Neural progenitor cell (in vitro differentiated cells): ENCODE measurements around the gene MATR3. TPM values are rescaled to one million over a fixed set of nuclear protein-coding genes. Genes with fewer than 3 reads are reported as not detected.

Source experiments
- DNase-seq: peaks from one replicate; pipeline ENCODE4 v3.0.0-alpha.2; 2016; ENCODE audit warnings: low spot score
- H2AFZ ChIP-seq: fragments of 200-600 bp; sonication (generic); replicated peaks from 2 replicates; pipeline ENCODE4 v1.6.1; 2016; ENCODE audit warnings: antibody characterized with exemption
- H3F3A ChIP-seq: fragments of 200-600 bp; sonication (generic); 2 replicates; pipeline ENCODE4 v1.6.1; 2016; ENCODE audit warnings: antibody characterized with exemption, low read depth
- H3K27ac ChIP-seq: fragments of 200-600 bp; sonication (generic); 2 replicates; pipeline ENCODE4 v1.5.1; 2016; ENCODE audit warnings: mild to moderate bottlenecking
- H3K27me3 ChIP-seq: fragments of 200-600 bp; sonication (generic); 2 replicates; pipeline ENCODE4 v1.6.1; 2016; ENCODE audit warnings: mild to moderate bottlenecking, moderate library complexity
- H3K36me3 ChIP-seq: fragments of 200-600 bp; sonication (generic); 2 replicates; pipeline ENCODE4 v1.5.1; 2016
- H3K4me1 ChIP-seq: fragments of 200-600 bp; sonication (generic); 2 replicates; pipeline ENCODE4 v1.6.1; 2016; ENCODE audit warnings: mixed run types
- H3K4me2 ChIP-seq: fragments of 200-600 bp; sonication (generic); 2 replicates; pipeline ENCODE4 v1.6.1; 2016
- H3K4me3 ChIP-seq: fragments of 200-600 bp; sonication (generic); 2 replicates; pipeline ENCODE4 v1.5.1; 2016
- H3K79me2 ChIP-seq: fragments of 200-600 bp; sonication (generic); 2 replicates; pipeline ENCODE4 v1.6.1; 2016; ENCODE audit warnings: low read depth
- H3K9ac ChIP-seq: fragments of 200-600 bp; sonication (generic); 2 replicates; pipeline ENCODE4 v1.6.1; 2016
- H3K9me3 ChIP-seq: fragments of 200-600 bp; sonication (generic); 2 replicates; pipeline ENCODE4 v1.5.1; 2016; ENCODE audit warnings: low read depth
- H4K20me1 ChIP-seq: fragments of 200-600 bp; sonication (generic); 2 replicates; pipeline ENCODE4 v1.6.1; 2016; ENCODE audit warnings: low read depth
- H3K27ac Mint-ChIP-seq: 3 replicates; pipeline ENCODE4 v1.8.0; 2021; ENCODE audit warnings: mixed read lengths
- H3K27me3 Mint-ChIP-seq: 2 replicates; pipeline ENCODE4 v1.8.0; 2022; ENCODE audit warnings: low read depth, mild to moderate bottlenecking, inconsistent platforms, moderate library complexity, mixed read lengths; ENCODE audit not compliant: insufficient read depth
- H3K36me3 Mint-ChIP-seq: 3 replicates; pipeline ENCODE4 v1.8.0; 2021; ENCODE audit warnings: mixed read lengths
- H3K4me1 Mint-ChIP-seq: 3 replicates; pipeline ENCODE4 v1.8.0; 2021; ENCODE audit warnings: mixed read lengths
- H3K4me3 Mint-ChIP-seq: 3 replicates; pipeline ENCODE4 v1.8.0; 2021; ENCODE audit warnings: mild to moderate bottlenecking, moderate library complexity, mixed read lengths
- H3K9me3 Mint-ChIP-seq: 3 replicates; pipeline ENCODE4 v1.8.0; 2020; ENCODE audit warnings: mixed read lengths
- EZH2 ChIP-seq: fragments of 200-600 bp; sonication (generic); IDR thresholded peaks from 2 replicates; pipeline ENCODE4 v1.6.1; 2017; ENCODE audit warnings: antibody characterized with exemption, mild to moderate bottlenecking, moderate library complexity
- EZH2phosphoT487 ChIP-seq: fragments of 200-600 bp; sonication (generic); IDR thresholded peaks from 2 replicates; pipeline ENCODE4 v1.6.1; 2017; ENCODE audit warnings: antibody characterized with exemption
- total RNA-seq: library from RNA; depleted of rRNA; stranded (reverse); fragments of >200 nt; gene quantifications from 2 replicates; pipeline ENCODE4 v1.2.3, GENCODE V29; 2015; ENCODE audit warnings: low replicate concordance
- TF ChIP-seq, protein P1 (sequence below): fragments of 200-600 bp; sonication (generic); IDR thresholded peaks from 2 replicates; pipeline ENCODE4 v1.5.1; 2017; ENCODE audit warnings: antibody characterized with exemption, mild to moderate bottlenecking

Gene MATR3
- total RNA-seq, 1 donor from 2014 or later: 1,185 TPM

DNA sequence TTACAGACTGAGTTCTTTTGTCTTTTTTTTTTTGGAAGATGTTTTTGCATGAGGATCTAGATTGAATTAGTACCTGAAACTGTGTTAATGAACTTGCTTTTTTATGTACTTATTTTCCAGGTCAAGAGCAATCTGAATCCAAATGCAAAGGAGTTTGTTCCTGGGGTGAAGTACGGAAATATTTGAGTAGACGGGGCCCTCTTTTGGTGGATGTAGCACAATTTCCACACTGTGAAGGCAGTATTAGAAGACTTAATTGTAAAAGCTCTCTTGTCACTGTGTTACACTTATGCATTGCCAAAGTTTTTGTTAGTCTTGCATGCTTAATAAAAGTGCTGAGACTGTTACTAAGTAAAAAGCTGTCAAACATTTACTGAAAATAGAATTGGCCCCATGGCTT lies 75.1 kb downstream of the MATR3 start:
- Histone ChIP-seq H3K27ac (no peak overlapping the region), H3K4me2 (no peak overlapping the region), H3K79me2 (peaks cover 19% of the 10 kb centered on the region), H3K36me3 (peaks cover 27% of the 10 kb centered on the region), H3F3A (peaks cover 16% of the 10 kb centered on the region), H4K20me1 (peaks cover 33% of the 10 kb centered on the region), H3K4me3 (no peak overlapping the region), H3K4me1 (no peaks in the 10 kb centered on the region), H3K27me3 (no peaks in the 10 kb centered on the region), H3K9me3 (no peaks in the 10 kb centered on the region), H2AFZ (no peak overlapping the region), H3K9ac (no peak overlapping the region)
- TF ChIP-seq EZH2 (no peak), EZH2phosphoT487 (no peak)
- TF ChIP-seq, protein P1, sequence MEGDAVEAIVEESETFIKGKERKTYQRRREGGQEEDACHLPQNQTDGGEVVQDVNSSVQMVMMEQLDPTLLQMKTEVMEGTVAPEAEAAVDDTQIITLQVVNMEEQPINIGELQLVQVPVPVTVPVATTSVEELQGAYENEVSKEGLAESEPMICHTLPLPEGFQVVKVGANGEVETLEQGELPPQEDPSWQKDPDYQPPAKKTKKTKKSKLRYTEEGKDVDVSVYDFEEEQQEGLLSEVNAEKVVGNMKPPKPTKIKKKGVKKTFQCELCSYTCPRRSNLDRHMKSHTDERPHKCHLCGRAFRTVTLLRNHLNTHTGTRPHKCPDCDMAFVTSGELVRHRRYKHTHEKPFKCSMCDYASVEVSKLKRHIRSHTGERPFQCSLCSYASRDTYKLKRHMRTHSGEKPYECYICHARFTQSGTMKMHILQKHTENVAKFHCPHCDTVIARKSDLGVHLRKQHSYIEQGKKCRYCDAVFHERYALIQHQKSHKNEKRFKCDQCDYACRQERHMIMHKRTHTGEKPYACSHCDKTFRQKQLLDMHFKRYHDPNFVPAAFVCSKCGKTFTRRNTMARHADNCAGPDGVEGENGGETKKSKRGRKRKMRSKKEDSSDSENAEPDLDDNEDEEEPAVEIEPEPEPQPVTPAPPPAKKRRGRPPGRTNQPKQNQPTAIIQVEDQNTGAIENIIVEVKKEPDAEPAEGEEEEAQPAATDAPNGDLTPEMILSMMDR: peak; percentile 10
- no peaks in the 10 kb centered on the region for H3K9me3 Mint-ChIP-seq
- no peak overlapping the region for H3K4me3 Mint-ChIP-seq
- no peaks in the 10 kb centered on the region for H3K4me1 Mint-ChIP-seq
- H3K27me3 Mint-ChIP-seq: no peaks in the 10 kb centered on the region
- peaks cover 33% of the 10 kb centered on the region for H3K36me3 Mint-ChIP-seq
- no peak for DNase-seq
- no peak overlapping the region for H3K27ac Mint-ChIP-seq

DNA sequence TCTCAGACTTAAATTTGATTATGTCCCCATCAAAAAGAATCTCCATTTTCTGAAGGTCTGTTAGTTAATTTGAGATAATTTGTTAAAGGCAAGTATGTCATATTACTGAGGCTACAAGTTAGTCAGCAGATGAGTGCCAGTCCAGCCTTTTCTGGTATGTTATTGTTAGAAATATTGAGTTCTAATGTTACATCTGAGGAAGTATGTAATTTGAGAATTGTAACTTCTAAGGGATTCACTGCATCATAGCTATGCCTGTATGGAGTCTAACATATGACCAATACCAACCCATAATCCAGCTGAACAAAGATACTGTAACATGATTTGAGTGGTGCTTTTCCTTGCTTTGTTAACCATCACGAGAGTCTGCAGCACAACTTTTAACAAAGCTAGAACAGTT lies 75.6 kb downstream of the MATR3 start:
- peaks cover 28% of the 10 kb centered on the region for H4K20me1 ChIP-seq
- peaks cover 30% of the 10 kb centered on the region for H3K36me3 Mint-ChIP-seq
- no peak overlapping the region for H3K27ac ChIP-seq
- TF ChIP-seq, protein P1: no peak
- TF ChIP-seq EZH2phosphoT487 (no peak), EZH2 (no peak)
- no peaks in the 10 kb centered on the region for H3K9me3 ChIP-seq
- H3K4me2 ChIP-seq: no peak overlapping the region
- no peaks in the 10 kb centered on the region for H3K9me3 Mint-ChIP-seq
- no peak overlapping the region for H3K4me3 ChIP-seq
- H3K79me2 ChIP-seq: peaks cover 14% of the 10 kb centered on the region
- no peak overlapping the region for H3K27ac Mint-ChIP-seq
- no peak overlapping the region for H3K9ac ChIP-seq
- H2AFZ ChIP-seq: no peak overlapping the region
- H3K36me3 ChIP-seq: peaks cover 25% of the 10 kb centered on the region
- peaks cover 16% of the 10 kb centered on the region for H3F3A ChIP-seq
- no peaks in the 10 kb centered on the region for H3K27me3 ChIP-seq
- peaks cover 3% of the 10 kb centered on the region for H3K27me3 Mint-ChIP-seq
- H3K4me3 Mint-ChIP-seq: no peak overlapping the region
- no peak for DNase-seq
- no peaks in the 10 kb centered on the region for H3K4me1 Mint-ChIP-seq
- no peaks in the 10 kb centered on the region for H3K4me1 ChIP-seq

DNA sequence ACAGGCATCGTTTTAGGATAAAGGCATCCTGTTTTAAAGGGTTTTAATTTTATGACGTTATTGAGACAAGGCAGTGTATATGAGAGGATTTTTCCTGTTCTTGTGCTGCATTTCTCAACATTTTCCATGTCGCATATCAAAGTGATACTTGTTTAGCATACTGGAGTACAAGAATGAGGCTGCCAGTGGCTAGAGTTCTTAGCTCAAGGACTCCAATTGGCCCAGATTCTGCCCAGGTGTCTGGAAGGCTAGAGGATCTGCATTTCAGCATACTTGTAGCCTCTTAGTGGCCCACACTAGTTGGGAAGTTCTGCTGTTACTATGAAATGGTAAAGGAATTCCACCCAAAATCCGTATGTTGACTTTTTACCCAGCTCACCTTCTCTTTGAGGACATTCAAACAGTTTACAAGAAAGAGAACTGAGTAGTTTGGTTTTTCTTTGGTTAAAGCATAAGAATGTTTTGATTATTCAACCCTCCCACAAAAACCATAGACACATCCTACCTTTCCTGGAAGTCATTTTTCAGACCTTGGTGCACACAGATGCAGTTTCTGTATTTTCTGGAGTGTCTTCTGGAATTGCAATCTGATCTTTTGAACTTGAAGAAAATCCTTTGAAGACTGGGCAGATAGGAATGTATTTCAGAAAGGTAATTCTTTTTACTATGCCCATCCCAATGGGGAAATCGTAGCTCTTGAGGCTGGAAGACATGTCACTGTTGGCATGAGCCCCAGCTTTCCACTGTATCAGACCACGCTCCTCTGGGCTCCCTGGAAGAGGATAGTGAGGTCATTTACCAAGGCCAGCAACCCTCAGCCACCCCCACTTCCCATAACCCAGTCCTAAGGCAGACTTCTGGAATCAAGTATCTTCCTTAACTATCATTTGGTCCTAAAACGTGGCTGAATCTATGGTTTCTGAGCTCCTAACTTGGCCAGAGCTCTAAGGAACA lies 78.2 kb downstream of the MATR3 start:
- no peak overlapping the region for H3K4me3 ChIP-seq
- H3K9me3 ChIP-seq: no peaks in the 10 kb centered on the region
- no peak overlapping the region for H3K4me2 ChIP-seq
- no peak overlapping the region for H3K27ac Mint-ChIP-seq
- H3K4me3 Mint-ChIP-seq: no peak overlapping the region
- H2AFZ ChIP-seq: no peak overlapping the region
- peaks cover 20% of the 10 kb centered on the region for H3K36me3 Mint-ChIP-seq
- H3K27me3 Mint-ChIP-seq: peaks cover 3% of the 10 kb centered on the region
- H3K4me1 Mint-ChIP-seq: no peaks in the 10 kb centered on the region
- no peak overlapping the region for H3K9ac ChIP-seq
- H3F3A ChIP-seq: peaks cover 16% of the 10 kb centered on the region
- no peak for TF ChIP-seq EZH2
- TF ChIP-seq, protein P1: no peak
- TF ChIP-seq EZH2phosphoT487: no peak
- DNase-seq: no peak
- peaks cover 13% of the 10 kb centered on the region for H3K36me3 ChIP-seq
- H3K4me1 ChIP-seq: no peaks in the 10 kb centered on the region
- no peaks in the 10 kb centered on the region for H3K9me3 Mint-ChIP-seq
- H3K79me2 ChIP-seq: no peaks in the 10 kb centered on the region
- H3K27ac ChIP-seq: no peak overlapping the region
- H3K27me3 ChIP-seq: no peaks in the 10 kb centered on the region
- peaks cover 10% of the 10 kb centered on the region for H4K20me1 ChIP-seq
